Measurements from ENCODE around the gene MTARC2.
A peak's percentile ranks its signal among the peaks of the same experiment; 100 is the strongest.

The MTARC2 gene

GRCh38 chr1:220797553-220797952 is 49.4 kb downstream of the MTARC2 start:
- DNase-seq = no peak
- peaks cover 67% of the 10 kb centered on the region for H3K36me3 ChIP-seq
- TF ChIP-seq CTCF (IDR thresholded peaks at IDR 0.05; ENCODE audit: low read depth, low read length) = no peak
- H3K27me3 ChIP-seq (ENCODE audit: insufficient read depth, low read depth, severe bottlenecking) = no peaks in the 10 kb centered on the region
- no peaks in the 10 kb centered on the region for H3K9me3 ChIP-seq (ENCODE audit: severe bottlenecking)
- H3K27ac ChIP-seq = no peak overlapping the region
- H3K4me3 ChIP-seq (ENCODE audit: low read depth, low read length) = no peak overlapping the region

- DNase-seq = no peak
- no peak overlapping the region for H3K4me3 ChIP-seq (ENCODE audit: low read depth, low read length)
Observed at GRCh38 chr1:220798338-220798737, 50.2 kb downstream of the MTARC2 start.

GRCh38 chr1:220800262-220800661 is 52.1 kb downstream of the MTARC2 start:
- peaks cover 67% of the 10 kb centered on the region for H3K36me3 ChIP-seq
- no peaks in the 10 kb centered on the region for H3K27me3 ChIP-seq (ENCODE audit: insufficient read depth, low read depth, severe bottlenecking)
- no peak overlapping the region for H3K4me3 ChIP-seq (ENCODE audit: low read depth, low read length)
- H3K9me3 ChIP-seq (ENCODE audit: severe bottlenecking) = no peaks in the 10 kb centered on the region
- TF ChIP-seq CTCF (IDR thresholded peaks at IDR 0.05; ENCODE audit: low read depth, low read length) = no peak
- H3K27ac ChIP-seq = no peak overlapping the region
- DNase-seq = no peak

More at GRCh38 chr1:220798338-220798737, 50.2 kb downstream of the MTARC2 start:
- TF ChIP-seq CTCF (IDR thresholded peaks at IDR 0.05; ENCODE audit: low read depth, low read length) = no peak
- Histone ChIP-seq H3K36me3 (peaks cover 69% of the 10 kb centered on the region), H3K27me3 (ENCODE audit: insufficient read depth, low read depth, severe bottlenecking) (no peaks in the 10 kb centered on the region), H3K27ac (no peak overlapping the region), H3K9me3 (ENCODE audit: severe bottlenecking) (no peaks in the 10 kb centered on the region)

- DNase-seq = peak; percentile 53
- TF ChIP-seq CTCF (IDR thresholded peaks at IDR 0.05; ENCODE audit: low read depth, low read length) = peak; percentile 52
- H3K9me3 ChIP-seq (ENCODE audit: severe bottlenecking) = no peaks in the 10 kb centered on the region
- no peak overlapping the region for H3K4me3 ChIP-seq (ENCODE audit: low read depth, low read length)
- H3K36me3 ChIP-seq = peaks cover 47% of the 10 kb centered on the region
- no peaks in the 10 kb centered on the region for H3K27me3 ChIP-seq (ENCODE audit: insufficient read depth, low read depth, severe bottlenecking)
- H3K27ac ChIP-seq = no peak overlapping the region; the same call in 1 of the 2 replicates
Observed at GRCh38 chr1:220803401-220804201, 55.5 kb downstream of the MTARC2 start.

- no peak for DNase-seq
- TF ChIP-seq CTCF (IDR thresholded peaks at IDR 0.05; ENCODE audit: low read depth, low read length) = no peak
- peaks cover 42% of the 10 kb centered on the region for H3K36me3 ChIP-seq
- H3K4me3 ChIP-seq (ENCODE audit: low read depth, low read length) = no peak overlapping the region
- no peaks in the 10 kb centered on the region for H3K9me3 ChIP-seq (ENCODE audit: severe bottlenecking)
- no peaks in the 10 kb centered on the region for H3K27me3 ChIP-seq (ENCODE audit: insufficient read depth, low read depth, severe bottlenecking)
- no peak overlapping the region; the same call in 1 of the 2 replicates for H3K27ac ChIP-seq
Observed at GRCh38 chr1:220804202-220804586, 56.1 kb downstream of the MTARC2 start.

Data from WERI-Rb-1 (cell line).